Rectal smooth muscle tissue (tissue), 1 donor: ENCODE results near the gene DDX50.
"Not testable (repeated sequence)": the region's sequence is repeated elsewhere in the genome, so short reads cannot be mapped to it uniquely, and the experiment has no call there.

ENCODE experiments used
- H3K27ac ChIP-seq: one replicate; pipeline ENCODE4 v1.7.0; 2013; ENCODE audit warnings: low read depth, low read length, inconsistent platforms
- H3K27me3 ChIP-seq: one replicate; pipeline ENCODE4 v1.7.0; 2013; ENCODE audit warnings: low read length; ENCODE audit not compliant: control insufficient read depth, insufficient read depth
- H3K36me3 ChIP-seq: one replicate; pipeline ENCODE4 v1.7.0; 2013; ENCODE audit warnings: low read length; ENCODE audit not compliant: control insufficient read depth, insufficient read depth
- H3K4me1 ChIP-seq: one replicate; pipeline ENCODE4 v1.7.0; 2013; ENCODE audit warnings: low read length; ENCODE audit not compliant: control insufficient read depth, insufficient read depth
- H3K4me3 ChIP-seq: one replicate; pipeline ENCODE4 v1.7.0; 2013; ENCODE audit warnings: low read length
- H3K9ac ChIP-seq: one replicate; pipeline ENCODE4 v1.7.0; 2013; ENCODE audit warnings: low read length

DDX50 gene

GRCh38 chr10:68877482-68878110 is 23.5 kb upstream of the DDX50 start:
- H3K27ac ChIP-seq, result no peak overlapping the region
- no peak overlapping the region for H3K4me3 ChIP-seq
- H3K9ac ChIP-seq, result no peak overlapping the region
- H3K27me3 ChIP-seq, result no peaks in the 10 kb centered on the region
- H3K36me3 ChIP-seq, result no peaks in the 10 kb centered on the region
- H3K4me1 ChIP-seq, result no peaks in the 10 kb centered on the region

DNA sequence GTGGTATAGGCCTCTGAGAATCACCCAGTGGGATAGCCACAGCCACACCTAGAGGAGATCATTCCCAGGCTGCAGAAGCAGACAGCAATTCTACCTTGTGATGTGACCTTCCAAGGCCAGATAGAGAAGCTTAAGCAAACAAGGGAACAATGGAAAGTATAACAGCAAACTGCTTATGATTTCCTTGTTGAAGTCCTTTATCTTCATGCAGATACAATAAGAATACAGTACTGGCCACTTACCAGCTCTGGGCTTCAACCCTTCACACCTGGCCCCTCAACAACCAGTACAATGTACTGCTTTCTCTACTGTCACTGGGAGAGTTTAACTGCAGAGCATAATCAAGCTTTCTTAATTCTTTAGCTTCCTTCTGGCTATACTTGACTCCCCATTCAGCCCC is 22.6 kb upstream of the DDX50 start:
- Histone ChIP-seq H3K9ac (no peak overlapping the region), H3K36me3 (no peaks in the 10 kb centered on the region), H3K27ac (no peak overlapping the region), H3K27me3 (no peaks in the 10 kb centered on the region), H3K4me1 (no peaks in the 10 kb centered on the region), H3K4me3 (no peak overlapping the region)

- no peaks in the 10 kb centered on the region for H3K27me3 ChIP-seq
- no peak overlapping the region for H3K4me3 ChIP-seq
- H3K9ac ChIP-seq, result no peak overlapping the region
- H3K36me3 ChIP-seq, result no peaks in the 10 kb centered on the region
- no peak overlapping the region for H3K27ac ChIP-seq
- no peaks in the 10 kb centered on the region for H3K4me1 ChIP-seq
Observed at GRCh38 chr10:68879628-68880027, 21.5 kb upstream of the DDX50 start.

GRCh38 chr10:68880181-68880580 is 20.9 kb upstream of the DDX50 start:
- no peaks in the 10 kb centered on the region for H3K27me3 ChIP-seq
- no peaks in the 10 kb centered on the region for H3K36me3 ChIP-seq
- no peaks in the 10 kb centered on the region for H3K4me1 ChIP-seq
- no peak overlapping the region for H3K27ac ChIP-seq
- no peak overlapping the region for H3K9ac ChIP-seq
- H3K4me3 ChIP-seq, result no peak overlapping the region

- Histone ChIP-seq H3K4me1 (peaks cover under 1% of the 10 kb centered on the region), H3K36me3 (no peaks in the 10 kb centered on the region)
Observed at GRCh38 chr10:68895041-68895440, 6.1 kb upstream of the DDX50 start.

GRCh38 chr10:68897336-68897741 is 3.8 kb upstream of the DDX50 start:
- no peak overlapping the region for H3K9ac ChIP-seq
- H3K36me3 ChIP-seq, result no peaks in the 10 kb centered on the region
- H3K4me1 ChIP-seq, result peaks cover 11% of the 10 kb centered on the region
- no peaks in the 10 kb centered on the region for H3K27me3 ChIP-seq
- H3K27ac ChIP-seq, result no peak overlapping the region
- no peak overlapping the region for H3K4me3 ChIP-seq

More at GRCh38 chr10:68895041-68895440, 6.1 kb upstream of the DDX50 start:
- Histone ChIP-seq H3K27me3 (no peaks in the 10 kb centered on the region), H3K9ac (no peak overlapping the region), H3K27ac (no peak overlapping the region), H3K4me3 (no peak overlapping the region)

GRCh38 chr10:68899186-68899745 is 1.8 kb upstream of the DDX50 start:
- Histone ChIP-seq H3K27me3 (no peaks in the 10 kb centered on the region), H3K4me3 (no peak overlapping the region), H3K27ac (no peak overlapping the region), H3K9ac (no peak overlapping the region), H3K4me1 (peaks cover 12% of the 10 kb centered on the region), H3K36me3 (no peaks in the 10 kb centered on the region)

- H3K36me3 ChIP-seq, result no peaks in the 10 kb centered on the region
- peak overlapping the region; percentile 90 for H3K4me3 ChIP-seq
- peaks cover 12% of the 10 kb centered on the region for H3K4me1 ChIP-seq
- H3K9ac ChIP-seq, result peak overlapping the region; percentile 75
- H3K27ac ChIP-seq, result peak overlapping the region; percentile 100
- no peaks in the 10 kb centered on the region for H3K27me3 ChIP-seq
Observed at GRCh38 chr10:68900427-68901104, 549 bp upstream of the DDX50 start.

DNA sequence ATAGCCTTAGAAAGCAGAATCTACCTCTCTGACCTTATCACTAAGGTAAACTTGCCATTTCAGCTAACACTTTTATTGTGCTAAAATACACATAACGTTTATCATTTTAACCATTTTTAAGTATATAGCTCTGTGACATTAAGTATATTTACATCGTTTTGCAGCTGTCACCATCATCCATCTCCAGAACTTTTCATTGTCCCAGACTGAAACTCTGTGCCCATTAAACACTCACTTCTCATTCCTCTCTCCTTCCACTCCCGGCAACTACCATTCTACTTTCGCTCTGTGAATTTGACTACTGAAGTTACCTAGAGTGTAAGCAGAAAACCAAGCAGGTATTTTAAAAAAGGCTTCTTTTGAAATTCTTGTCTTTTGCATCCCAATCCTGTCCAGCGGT is 1.3 kb downstream of the DDX50 start:
- Histone ChIP-seq H3K9ac (no peak overlapping the region), H3K36me3 (peaks cover 2% of the 10 kb centered on the region), H3K27ac (no peak overlapping the region), H3K4me1 (peaks cover 12% of the 10 kb centered on the region), H3K4me3 (peak overlapping the region; percentile 95), H3K27me3 (no peaks in the 10 kb centered on the region)

DNA sequence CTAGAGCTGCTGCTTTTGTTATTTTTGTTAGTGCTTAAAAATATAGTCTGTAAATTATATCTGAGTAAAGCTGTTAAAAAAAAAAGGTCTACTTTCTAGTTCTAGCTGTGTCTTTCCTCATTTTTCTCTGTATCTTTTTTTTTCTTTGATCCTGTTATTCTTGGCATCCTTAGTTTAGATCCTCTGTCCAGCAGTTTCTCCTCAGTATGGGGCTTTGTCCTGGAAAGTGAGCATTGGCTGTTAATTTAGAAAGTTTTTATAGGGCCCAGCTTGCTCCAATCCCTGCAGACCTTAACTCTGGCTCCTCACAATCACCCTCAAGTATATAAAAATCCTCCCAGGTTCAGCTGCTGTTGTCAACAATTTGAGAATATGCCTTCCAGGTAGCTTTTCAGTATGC is 23.5 kb downstream of the DDX50 start:
- Histone ChIP-seq H3K4me1 (no peaks in the 10 kb centered on the region), H3K4me3 (no peak overlapping the region), H3K9ac (no peak overlapping the region), H3K27ac (no peak overlapping the region), H3K27me3 (no peaks in the 10 kb centered on the region), H3K36me3 (peaks cover 5% of the 10 kb centered on the region)

- Histone ChIP-seq H3K27me3 (no peaks in the 10 kb centered on the region), H3K9ac (no peak overlapping the region), H3K4me3 (no peak overlapping the region), H3K27ac (no peak overlapping the region), H3K4me1 (no peaks in the 10 kb centered on the region), H3K36me3 (no peaks in the 10 kb centered on the region)
Observed at GRCh38 chr10:68925489-68925888, 24.4 kb downstream of the DDX50 start.

DNA sequence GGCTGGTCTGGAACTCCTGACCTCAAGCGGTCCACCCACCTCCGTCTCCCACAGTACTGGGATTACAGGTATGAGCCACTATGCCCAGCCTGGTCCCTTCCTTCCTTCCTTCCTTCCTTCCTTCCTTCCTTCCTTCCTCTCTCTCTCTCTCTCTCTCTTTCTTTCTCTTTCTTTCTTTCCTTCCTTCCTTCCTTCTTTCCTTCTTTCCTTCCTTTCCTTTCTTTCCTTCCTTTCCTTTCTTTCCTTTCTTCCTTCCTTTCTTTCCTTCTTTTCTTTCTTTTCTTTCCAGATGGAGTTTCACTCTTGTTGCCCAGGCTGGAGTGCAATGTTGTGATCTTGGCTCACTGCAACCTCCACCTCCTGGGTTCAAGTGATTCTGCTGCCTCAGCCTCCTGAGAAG is 28.0 kb downstream of the DDX50 start:
- H3K36me3 ChIP-seq, result not testable (repeated sequence)

DNA sequence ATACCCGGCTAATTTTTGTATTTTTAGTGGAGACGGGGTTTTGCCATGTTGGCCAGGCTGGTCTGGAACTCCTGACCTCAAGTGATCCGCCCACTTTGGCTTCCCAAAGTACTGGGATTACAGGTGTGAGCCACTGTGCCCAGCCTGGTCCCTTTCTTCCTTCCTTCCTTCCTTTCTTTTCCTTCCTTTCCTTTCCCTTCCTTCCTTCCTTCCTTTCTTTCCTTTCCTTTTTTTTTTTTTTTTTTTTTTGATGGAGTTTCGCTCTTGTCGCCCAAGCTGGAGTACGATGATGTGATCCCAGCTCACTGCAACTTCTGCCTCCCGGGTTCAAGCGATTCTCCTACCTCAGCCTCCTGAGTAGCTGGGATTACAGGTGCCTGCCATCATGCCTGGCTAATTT is 28.8 kb downstream of the DDX50 start:
- H3K27me3 ChIP-seq, H3K4me3 ChIP-seq, H3K36me3 ChIP-seq, H3K27ac ChIP-seq, H3K4me1 ChIP-seq, H3K9ac ChIP-seq: not testable (repeated sequence)

More for the DNA sequence above, 28.0 kb downstream of the DDX50 start:
- H3K9ac ChIP-seq, H3K4me1 ChIP-seq, H3K27ac ChIP-seq, H3K27me3 ChIP-seq, H3K4me3 ChIP-seq: not testable (repeated sequence)
